Renal cortical epithelial cell (primary cell): ENCODE results near the gene CREG2. TPM values are rescaled to one million over a fixed set of nuclear protein-coding genes. Genes with fewer than 3 reads are reported as not detected.

ENCODE experiments used
- DNase-seq: peaks from one replicate; pipeline ENCODE4 v3.0.0-alpha.2; 2011; ENCODE audit warnings: low read depth
- total RNA-seq: library from RNA; depleted of rRNA; stranded (reverse); fragments of >200 nt; gene quantifications from 2 replicates; pipeline ENCODE4 v1.2.3, GENCODE V29; 2014

CREG2 gene
- total RNA-seq: under 0.01 and 0.70 TPM in 2 replicates

- DNase-seq: peak; percentile 27
Observed at GRCh38 chr2:101387151-101387834, at the start of gene CREG2. TSS of gene CREG2 (minus strand) at chr2:101387503. CDS start at chr2:101387457, 46 bp downstream.

- DNase-seq: no peak
Observed at GRCh38 chr2:101435001-101435862, 47.9 kb upstream of the CREG2 start.

- no peak for DNase-seq
Observed at GRCh38 chr2:101433465-101433864, 46.2 kb upstream of the CREG2 start.

- no peak for DNase-seq
Observed at GRCh38 chr2:101432411-101433181, 45.3 kb upstream of the CREG2 start.

- DNase-seq: no peak
Observed at GRCh38 chr2:101431486-101431885, 44.2 kb upstream of the CREG2 start.

DNA sequence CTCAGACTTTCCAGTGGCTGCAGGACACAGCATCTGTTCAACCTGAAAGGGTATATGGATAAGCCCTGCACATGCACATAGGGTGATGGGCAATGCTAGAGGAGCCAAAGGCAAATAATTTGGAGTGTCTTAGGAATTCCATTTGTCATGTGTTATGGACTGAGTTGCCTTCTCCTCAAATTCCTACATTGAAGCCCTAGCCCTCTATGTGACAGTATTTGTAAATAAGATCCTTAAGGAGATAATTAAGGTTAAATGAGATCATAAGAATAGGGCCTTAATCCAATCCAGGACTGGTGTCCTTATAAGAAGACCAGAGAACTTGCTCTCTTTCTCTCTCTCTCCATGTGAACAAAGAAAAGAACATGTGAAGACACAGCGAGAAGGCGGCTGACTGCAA, 42.9 kb upstream of the CREG2 start:
- no peak for DNase-seq

DNA sequence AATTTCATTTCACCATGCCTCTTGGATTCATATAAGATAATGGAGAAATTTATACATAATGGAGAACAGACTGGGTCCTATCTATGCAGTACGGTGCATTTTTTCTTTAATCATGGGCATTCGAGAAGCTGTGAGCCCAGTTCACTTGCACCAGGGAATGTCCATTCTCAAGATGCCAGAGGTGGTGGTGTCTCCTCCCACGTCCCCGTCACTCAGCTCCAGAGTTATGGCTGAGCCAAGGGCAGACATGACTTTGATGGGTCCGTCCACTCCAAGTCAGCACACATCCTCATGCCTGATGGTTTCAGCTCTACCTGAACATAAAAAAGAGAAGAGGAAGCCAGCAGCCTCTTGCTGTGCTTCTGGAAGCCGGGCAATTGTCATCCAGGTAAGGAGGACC, 42.1 kb upstream of the CREG2 start:
- no peak for DNase-seq

GRCh38 chr2:101428422-101429176, 41.3 kb upstream of the CREG2 start:
- DNase-seq: no peak

DNA sequence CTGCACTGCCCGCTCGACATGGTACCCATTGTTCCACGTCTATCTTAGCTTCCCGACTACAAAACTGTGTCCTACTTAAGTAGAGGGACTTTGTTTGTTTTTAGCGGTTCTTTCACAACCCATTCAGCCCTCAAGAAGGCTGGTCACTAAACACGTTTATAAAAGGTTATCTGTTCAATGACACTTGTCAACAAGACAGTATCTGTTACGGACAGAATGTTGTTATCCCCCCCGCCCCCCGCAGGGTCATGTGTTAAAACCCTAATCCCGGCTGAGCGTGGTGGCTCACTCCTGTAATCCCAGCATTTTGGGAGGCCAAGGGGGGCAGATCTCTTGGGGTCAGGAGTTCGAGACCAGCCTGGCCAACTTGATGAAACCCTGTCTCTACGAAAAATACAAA, 40.4 kb upstream of the CREG2 start:
- DNase-seq: no peak

GRCh38 chr2:101427240-101427639, 39.9 kb upstream of the CREG2 start:
- DNase-seq: no peak

- no peak for DNase-seq
Observed at GRCh38 chr2:101426822-101427221, 39.5 kb upstream of the CREG2 start.

DNA sequence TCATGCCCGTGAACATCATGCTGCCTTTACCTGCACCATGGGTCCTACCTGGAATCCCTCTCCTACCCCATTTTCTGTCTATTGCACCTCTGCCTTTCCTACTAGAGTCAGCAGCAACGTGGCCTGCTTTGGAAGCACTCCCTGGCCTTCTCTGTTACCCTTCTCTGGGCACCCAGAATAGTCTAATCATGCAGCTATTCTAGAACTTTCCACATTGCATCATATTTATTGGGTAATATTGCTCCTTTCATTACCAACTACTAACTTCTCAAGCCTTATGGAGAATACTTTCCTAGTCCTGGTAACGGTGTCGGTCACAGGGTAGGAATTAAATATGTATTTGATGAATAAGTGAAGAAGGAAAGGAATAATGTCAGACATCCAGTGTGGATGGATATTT, 33.3 kb upstream of the CREG2 start:
- DNase-seq: no peak

- DNase-seq: peak; percentile 56
Observed at GRCh38 chr2:101419096-101419663, 31.9 kb upstream of the CREG2 start.

DNA sequence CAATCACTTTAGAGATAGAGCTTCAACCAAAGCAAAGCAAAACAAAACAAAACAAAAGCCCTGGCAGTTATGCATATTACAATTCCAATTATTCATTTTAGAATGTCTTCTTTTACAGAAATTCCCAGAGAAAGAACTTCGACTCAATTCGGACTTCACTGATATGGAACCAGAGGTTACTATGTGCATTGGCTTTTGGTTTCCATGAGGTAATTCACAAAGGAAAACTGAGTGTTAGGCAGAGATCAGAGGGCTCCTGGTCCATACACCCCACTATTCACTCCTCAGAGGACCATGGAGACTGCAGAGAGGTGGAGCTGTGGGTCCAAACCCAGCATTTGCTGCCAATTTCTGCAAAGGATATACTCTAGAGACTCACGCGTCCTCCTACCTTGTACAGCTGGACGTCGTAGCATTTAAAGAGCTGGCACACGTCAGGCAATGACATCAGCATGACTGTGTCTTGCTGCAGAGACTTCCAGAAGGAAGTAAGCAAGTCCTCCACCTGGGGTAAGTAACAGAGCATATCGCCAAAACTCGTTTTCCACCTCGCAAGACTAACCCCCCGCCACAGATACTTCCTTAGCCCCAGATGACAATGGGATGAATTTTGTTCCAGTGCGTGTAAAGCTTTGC, 31.3 kb upstream of the CREG2 start:
- DNase-seq: no peak

GRCh38 chr2:101416609-101417008, 29.3 kb upstream of the CREG2 start:
- DNase-seq: no peak

DNA sequence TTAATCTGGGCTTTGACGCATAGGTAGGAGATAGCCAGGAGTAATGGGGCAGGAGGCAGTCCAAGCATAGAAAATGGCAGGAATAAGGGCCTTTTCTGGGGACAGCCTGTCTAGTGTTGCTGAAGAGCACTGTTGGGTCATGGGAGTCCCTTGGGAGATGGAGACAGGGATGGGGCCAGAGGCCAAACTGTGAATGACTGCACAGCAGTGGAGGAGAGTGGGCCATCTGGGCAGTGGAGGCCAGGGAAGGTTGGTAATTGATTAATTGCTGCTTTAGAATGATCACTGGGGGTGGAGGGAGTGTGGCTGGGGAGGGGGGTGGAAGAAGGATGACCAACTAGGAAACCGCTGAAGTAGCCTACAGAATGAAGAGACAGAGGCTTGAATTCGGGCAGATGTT, 28.6 kb upstream of the CREG2 start:
- DNase-seq: no peak

DNA sequence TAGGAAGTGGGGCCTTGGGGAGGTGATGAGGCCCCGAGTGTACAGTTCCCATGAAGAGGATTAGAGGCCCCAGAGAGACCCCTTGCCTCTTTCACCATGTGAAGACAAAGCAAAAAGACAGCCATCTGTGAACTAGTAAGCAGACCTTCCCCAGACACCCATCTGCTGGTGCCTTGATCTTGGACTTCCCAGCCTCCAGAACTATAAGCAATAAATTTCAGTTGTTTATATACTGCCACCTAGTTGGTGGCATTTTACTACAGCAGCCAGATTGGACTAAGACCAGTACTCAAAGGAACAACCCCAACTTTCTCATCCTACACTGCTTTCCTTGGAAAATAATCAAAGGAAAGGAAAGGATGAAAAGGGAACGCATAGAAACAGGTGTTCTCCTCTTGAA, 27.9 kb upstream of the CREG2 start:
- DNase-seq: no peak

DNA sequence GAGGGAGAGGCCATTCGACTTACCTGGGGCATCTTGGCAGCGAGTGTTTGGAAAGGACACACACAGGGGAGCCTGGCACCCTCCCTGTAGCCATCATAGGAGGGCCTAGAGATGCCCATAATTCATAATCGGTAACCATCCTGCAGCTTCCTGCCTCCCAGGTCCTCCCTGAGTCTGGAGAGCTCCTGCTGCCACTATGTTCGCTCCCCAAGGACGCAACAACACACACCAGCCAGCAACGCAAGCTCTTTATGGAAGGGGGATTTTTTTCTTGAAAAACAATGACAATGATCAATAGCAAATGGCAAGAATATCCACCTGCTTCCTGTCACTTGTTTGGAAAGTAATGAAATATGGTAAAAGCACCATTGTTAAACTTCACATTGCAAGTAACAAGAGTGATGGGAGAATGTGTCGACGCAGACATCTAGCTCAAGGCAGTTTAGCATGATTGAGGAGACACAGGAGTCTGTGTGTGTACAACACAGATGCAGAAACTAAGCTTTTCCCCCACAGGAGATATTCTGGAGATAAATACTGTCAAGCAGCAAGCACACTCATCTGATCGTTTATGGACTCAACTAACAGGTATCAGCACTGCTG, 24.9 kb upstream of the CREG2 start:
- no peak for DNase-seq

DNA sequence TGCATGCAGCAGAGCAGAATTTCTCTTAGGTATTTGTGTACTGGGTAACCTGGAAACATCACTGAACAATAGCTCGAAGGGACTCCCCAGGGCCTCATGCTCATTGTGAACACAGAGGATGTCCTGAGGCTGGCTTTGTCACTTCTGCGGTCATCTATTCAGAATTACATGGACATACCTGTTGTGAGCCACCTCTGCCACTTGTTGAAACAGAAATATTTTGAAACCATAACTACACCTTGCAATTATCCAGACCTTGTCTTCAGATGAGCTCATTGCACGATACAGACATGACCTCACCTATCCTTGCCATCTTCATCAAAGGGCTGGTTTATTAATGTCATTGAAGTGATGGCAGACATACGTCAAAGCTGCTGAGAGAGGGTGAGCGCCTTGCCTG, 23.4 kb upstream of the CREG2 start:
- peak; percentile 57 for DNase-seq

DNA sequence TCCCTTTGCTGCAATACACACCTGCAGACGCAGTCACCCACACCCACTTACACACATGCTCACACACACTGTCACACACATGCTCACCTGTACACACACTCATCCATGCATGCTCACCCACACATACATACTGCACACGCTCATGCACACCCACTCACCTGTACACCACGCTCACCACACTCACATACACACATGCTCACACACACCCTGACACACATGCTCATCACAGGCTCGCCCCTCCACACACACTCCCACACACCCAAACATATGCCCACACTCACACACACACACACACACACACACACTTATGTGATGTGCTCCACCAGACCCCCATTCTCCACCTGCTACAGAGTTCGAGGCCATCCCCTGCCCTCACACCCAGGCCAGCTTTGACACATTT, 22.8 kb upstream of the CREG2 start:
- DNase-seq: no peak
